ENCODE data around the gene ADIRF. TPM values are rescaled to one million over a fixed set of nuclear protein-coding genes. Genes with fewer than 3 reads are reported as not detected.

The ADIRF gene
- total RNA-seq, 1 donor from 2014 or later: not detected

GRCh38 chr10:86941426-86941825 lies 26.9 kb upstream of the ADIRF start:
- Mint-ChIP-seq H3K27me3 (no peaks in the 10 kb centered on the region), H3K36me3 (ENCODE audit: insufficient read depth) (no peaks in the 10 kb centered on the region), H3K27ac (no peak overlapping the region), H3K9me3 (ENCODE audit: low read depth) (no peaks in the 10 kb centered on the region), H3K4me1 (ENCODE audit: low read depth) (peaks cover 9% of the 10 kb centered on the region), H3K4me3 (ENCODE audit: low read depth) (no peak overlapping the region)
- no peak for TF ChIP-seq CTCF (IDR thresholded peaks at IDR 0.05; ENCODE audit: unreplicated experiment)
- no peak for DNase-seq (ENCODE audit: low spot score, unreplicated experiment)

- no peak for DNase-seq (ENCODE audit: low spot score, unreplicated experiment)
- Mint-ChIP-seq H3K36me3 (ENCODE audit: insufficient read depth) (no peaks in the 10 kb centered on the region), H3K4me3 (ENCODE audit: low read depth) (no peak overlapping the region), H3K4me1 (ENCODE audit: low read depth) (peaks cover 9% of the 10 kb centered on the region), H3K9me3 (ENCODE audit: low read depth) (no peaks in the 10 kb centered on the region), H3K27me3 (peaks cover 5% of the 10 kb centered on the region), H3K27ac (no peak overlapping the region)
- no peak for TF ChIP-seq CTCF (IDR thresholded peaks at IDR 0.05; ENCODE audit: unreplicated experiment)
Measured at GRCh38 chr10:86941991-86942421, 26.3 kb upstream of the ADIRF start.

GRCh38 chr10:86942441-86943315 lies 25.6 kb upstream of the ADIRF start:
- H3K9me3 Mint-ChIP-seq (ENCODE audit: low read depth): no peaks in the 10 kb centered on the region
- H3K4me3 Mint-ChIP-seq (ENCODE audit: low read depth): no peak overlapping the region
- TF ChIP-seq CTCF (IDR thresholded peaks at IDR 0.05; ENCODE audit: unreplicated experiment): no peak
- peaks cover 9% of the 10 kb centered on the region for H3K4me1 Mint-ChIP-seq (ENCODE audit: low read depth)
- no peak for DNase-seq (ENCODE audit: low spot score, unreplicated experiment)
- no peaks in the 10 kb centered on the region for H3K36me3 Mint-ChIP-seq (ENCODE audit: insufficient read depth)
- H3K27ac Mint-ChIP-seq: no peak overlapping the region
- H3K27me3 Mint-ChIP-seq: peaks cover 7% of the 10 kb centered on the region

- H3K4me1 Mint-ChIP-seq (ENCODE audit: low read depth): peaks cover 9% of the 10 kb centered on the region
- no peak for TF ChIP-seq CTCF (IDR thresholded peaks at IDR 0.05; ENCODE audit: unreplicated experiment)
- peaks cover 7% of the 10 kb centered on the region for H3K27me3 Mint-ChIP-seq
- DNase-seq (ENCODE audit: low spot score, unreplicated experiment): no peak
- H3K36me3 Mint-ChIP-seq (ENCODE audit: insufficient read depth): no peaks in the 10 kb centered on the region
- H3K9me3 Mint-ChIP-seq (ENCODE audit: low read depth): peaks cover 4% of the 10 kb centered on the region
- H3K27ac Mint-ChIP-seq: no peak overlapping the region
- no peak overlapping the region for H3K4me3 Mint-ChIP-seq (ENCODE audit: low read depth)
Measured at GRCh38 chr10:86943316-86944030, 24.8 kb upstream of the ADIRF start.

- DNase-seq (ENCODE audit: low spot score, unreplicated experiment): no peak
- no peak overlapping the region for H3K4me3 Mint-ChIP-seq (ENCODE audit: low read depth)
- no peak for TF ChIP-seq CTCF (IDR thresholded peaks at IDR 0.05; ENCODE audit: unreplicated experiment)
- H3K4me1 Mint-ChIP-seq (ENCODE audit: low read depth): peaks cover 9% of the 10 kb centered on the region
- H3K27me3 Mint-ChIP-seq: peaks cover 7% of the 10 kb centered on the region
- peaks cover 4% of the 10 kb centered on the region for H3K9me3 Mint-ChIP-seq (ENCODE audit: low read depth)
- H3K27ac Mint-ChIP-seq: no peak overlapping the region
- no peaks in the 10 kb centered on the region for H3K36me3 Mint-ChIP-seq (ENCODE audit: insufficient read depth)
Measured at GRCh38 chr10:86944031-86944419, 24.3 kb upstream of the ADIRF start.
